ENCODE data around the gene NEURL1. TPM values are rescaled to one million over a fixed set of nuclear protein-coding genes. Genes with fewer than 3 reads are reported as not detected.

NEURL1 gene
- total and polyA plus RNA-seq, 10 of the 15 experiments (the other 5 are each of a cell fraction or from before 2014, with no cell fraction given) = 0.02 to 0.05 (median 0.05) TPM; not detected in 6

- CTCF ChIA-PET = interaction anchor here (0.8 to 2.9 kb wide), 4 partner anchors 19 to 81 kb away, joined by 3 to 16 read pairs (median 3); no protein-coding TSS in a partner anchor
Measured at GRCh38 chr10:103609231-103610082, 116.0 kb downstream of the NEURL1 start.

More at GRCh38 chr10:103609231-103610082, 116.0 kb downstream of the NEURL1 start:
- intact Hi-C loops (cut with micrococcal nuclease; ENCODE audit: unreplicated experiment) (no loop called here), in situ Hi-C loops (cut with MboI) (loop anchor here (10.0 kb wide), 1 partner anchor 75 kb away; no protein-coding TSS in a partner anchor)
- TF ChIP-seq CBX3 (IDR thresholded peaks at IDR 0.05; ENCODE audit: borderline replicate concordance, low read depth) (no peak), TBL1XR1 (IDR thresholded peaks at IDR 0.05; ENCODE audit: low read depth, low read length) (no peak), MXI1 (IDR thresholded peaks at IDR 0.05; ENCODE audit: low read depth, low read length) (no peak), RUNX3 (IDR thresholded peaks at IDR 0.05; ENCODE audit: low read length) (no peak), NR2F1 (conservative IDR thresholded peaks at IDR 0.05) (no peak), SIX5 (IDR thresholded peaks at IDR 0.05; ENCODE audit: low read depth, low read length, severe bottlenecking) (no peak), TCF3 (IDR thresholded peaks at IDR 0.05; ENCODE audit: borderline replicate concordance, insufficient read depth, low read depth, low read length) (no peak), ETV6 (conservative IDR thresholded peaks at IDR 0.05 in 1 of 2, IDR thresholded peaks at IDR 0.05 in 1 of 2; ENCODE audit: borderline replicate concordance in 1 of 2, low read depth in 1 of 2) (no peak), JUND (IDR thresholded peaks at IDR 0.05; ENCODE audit: low read depth, low read length) (no peak), BACH1 (IDR thresholded peaks at IDR 0.05; ENCODE audit: borderline replicate concordance) (no peak), CEBPB (IDR thresholded peaks at IDR 0.05; ENCODE audit: borderline replicate concordance in 1 of 2, low read depth in 2 of 2, low read length in 2 of 2) (no peak), BRCA1 (IDR thresholded peaks at IDR 0.05; ENCODE audit: low read depth, low read length) (no peak), IRF4 (IDR thresholded peaks at IDR 0.05; ENCODE audit: low read depth, low read length) (no peak), SMC3 (IDR thresholded peaks at IDR 0.05; ENCODE audit: borderline replicate concordance, low read length) (no peak), HDGF (IDR thresholded peaks at IDR 0.05) (no peak), USF1 (IDR thresholded peaks at IDR 0.05; ENCODE audit: borderline replicate concordance, extremely low read length, insufficient read depth, low read depth, low read length) (no peak), NFIC (IDR thresholded peaks at IDR 0.05; ENCODE audit: low read depth, low read length) (no peak)
- TF ChIP-seq, protein P1, sequence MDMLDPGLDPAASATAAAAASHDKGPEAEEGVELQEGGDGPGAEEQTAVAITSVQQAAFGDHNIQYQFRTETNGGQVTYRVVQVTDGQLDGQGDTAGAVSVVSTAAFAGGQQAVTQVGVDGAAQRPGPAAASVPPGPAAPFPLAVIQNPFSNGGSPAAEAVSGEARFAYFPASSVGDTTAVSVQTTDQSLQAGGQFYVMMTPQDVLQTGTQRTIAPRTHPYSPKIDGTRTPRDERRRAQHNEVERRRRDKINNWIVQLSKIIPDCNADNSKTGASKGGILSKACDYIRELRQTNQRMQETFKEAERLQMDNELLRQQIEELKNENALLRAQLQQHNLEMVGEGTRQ (IDR thresholded peaks at IDR 0.05; ENCODE audit: borderline replicate concordance, low read depth, low read length) = no peak
- TF ChIP-seq, protein P2, sequence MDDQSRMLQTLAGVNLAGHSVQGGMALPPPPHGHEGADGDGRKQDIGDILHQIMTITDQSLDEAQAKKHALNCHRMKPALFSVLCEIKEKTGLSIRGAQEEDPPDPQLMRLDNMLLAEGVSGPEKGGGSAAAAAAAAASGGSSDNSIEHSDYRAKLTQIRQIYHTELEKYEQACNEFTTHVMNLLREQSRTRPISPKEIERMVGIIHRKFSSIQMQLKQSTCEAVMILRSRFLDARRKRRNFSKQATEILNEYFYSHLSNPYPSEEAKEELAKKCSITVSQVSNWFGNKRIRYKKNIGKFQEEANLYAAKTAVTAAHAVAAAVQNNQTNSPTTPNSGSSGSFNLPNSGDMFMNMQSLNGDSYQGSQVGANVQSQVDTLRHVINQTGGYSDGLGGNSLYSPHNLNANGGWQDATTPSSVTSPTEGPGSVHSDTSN (IDR thresholded peaks at IDR 0.05; ENCODE audit: insufficient replicate concordance, low read depth, low read length) = no peak
- no peaks in the 10 kb centered on the region for H3K4me1 ChIP-seq (ENCODE audit: control insufficient read depth, insufficient read depth, low read length)
- no peaks in the 10 kb centered on the region for H4K20me1 ChIP-seq (ENCODE audit: control insufficient read depth, insufficient read depth)
- no peak overlapping the region for H3K9ac ChIP-seq (ENCODE audit: control insufficient read depth, insufficient read depth, low read length)
- RAD21 ChIA-PET (ENCODE audit: unreplicated experiment) = no interaction called here
- 89% methylated on average over 8 of the region's 8 CpGs for WGBS (ENCODE audit: insufficient coverage, insufficient replicate concordance, low lambda C conversion rate, missing lambda C conversion rate)
- no peaks in the 10 kb centered on the region for H3K27me3 ChIP-seq (replicated peaks in 1 of 2; ENCODE audit: control insufficient read depth in 2 of 2, insufficient read depth in 2 of 2, low read length in 1 of 2)
- H3K79me2 ChIP-seq (ENCODE audit: control insufficient read depth, insufficient read depth, low read length) = no peaks in the 10 kb centered on the region
- no peak for DNase-seq (ENCODE audit: low read depth, low spot score)
- POLR2A ChIA-PET = no interaction called here
- SMC1A ChIA-PET (ENCODE audit: uncharacterized antibody, unreplicated experiment) = interaction anchor here (0.7 to 1.1 kb wide), 2 partner anchors 10 to 70 kb away, joined by 3 read pairs; no protein-coding TSS in a partner anchor
- H3K4me3 ChIP-seq = no peak overlapping the region
- no peak overlapping the region for H2AFZ ChIP-seq (ENCODE audit: control insufficient read depth, low read depth, low read length)
- no peak for FAIRE-seq
- H3K36me3 ChIP-seq (ENCODE audit: control insufficient read depth in 2 of 2, insufficient read depth in 2 of 2, low read length in 1 of 2) = peaks cover 13 to 27% of the 10 kb centered on the region in 2 experiments; a peak in 3 of 4 replicates
- H3K27ac ChIP-seq (ENCODE audit: control insufficient read depth, insufficient read depth) = no peak overlapping the region
- ATAC-seq = no peak
- H3K4me2 ChIP-seq (ENCODE audit: control insufficient read depth, insufficient read depth) = no peak overlapping the region
- BruUV-seq (replicated peaks) = no TSS peak
- no peaks in the 10 kb centered on the region for H3K9me3 ChIP-seq (replicated peaks; ENCODE audit: control insufficient read depth, insufficient read depth, low read length)

Measured in GM12878 (cell line).